H1 (cell line): ENCODE results near the gene PRKAR2A.

Experiments used
- CTCF ChIP-seq, 3 experiments: IDR thresholded peaks; 1 replicate in 2 of 3; 2 replicates in 1 of 3; pipeline versions ENCODE4 v1.5.1 to v1.6.1; 2011; ENCODE audit warnings: low read length in 3 of 3, mild to moderate bottlenecking in 3 of 3, inconsistent platforms in 2 of 3, low read depth in 1 of 3, moderate library complexity in 1 of 3; ENCODE audit not compliant: insufficient read depth in 1 of 3; ENCODE audit errors: control extremely low read depth in 1 of 3
- EP300 ChIP-seq, 2 experiments: IDR thresholded peaks; 1 replicate in 1 of 2; 2 replicates in 1 of 2; pipeline ENCODE4 v1.6.1; 2011 to 2012; ENCODE audit warnings: low read depth in 2 of 2, low read length in 2 of 2, mild to moderate bottlenecking in 2 of 2, borderline replicate concordance in 1 of 2, inconsistent platforms in 1 of 2, moderate library complexity in 1 of 2
- GTF2F1 ChIP-seq: IDR thresholded peaks from 2 replicates; pipeline ENCODE4 v1.6.1; 2012; ENCODE audit warnings: low read depth, low read length, improper control_type of control experiment, borderline replicate concordance
- MAFK ChIP-seq: IDR thresholded peaks from 2 replicates; pipeline ENCODE4 v1.6.1; 2012; ENCODE audit warnings: low read depth, mild to moderate bottlenecking, improper control_type of control experiment, low read length
- MAX ChIP-seq: IDR thresholded peaks from 2 replicates; pipeline ENCODE4 v1.6.1; 2012; ENCODE audit warnings: inconsistent platforms
- POLR2AphosphoS5 ChIP-seq: IDR thresholded peaks from 2 replicates; pipeline ENCODE4 v1.6.1; 2011; ENCODE audit warnings: low read depth, low read length
- SP1 ChIP-seq: IDR thresholded peaks from 2 replicates; pipeline ENCODE4 v1.6.1; 2011; ENCODE audit warnings: low read depth, low read length
- TCF12 ChIP-seq: IDR thresholded peaks from 2 replicates; pipeline ENCODE4 v1.6.1; 2011; ENCODE audit warnings: low read depth, mild to moderate bottlenecking, low read length

GRCh38 chr3:48896936-48897335 lies 49.3 kb upstream of the PRKAR2A start:
- TF ChIP-seq CTCF (IDR thresholded peaks at IDR 0.05; ENCODE audit: control extremely low read depth in 1 of 3, insufficient read depth in 1 of 3, low read depth in 1 of 3, low read length in 3 of 3) = no peak
- TF ChIP-seq EP300 (IDR thresholded peaks at IDR 0.05; ENCODE audit: borderline replicate concordance in 1 of 2, low read depth in 2 of 2, low read length in 2 of 2) = no peak
- no peak for TF ChIP-seq SP1
- no peak for TF ChIP-seq MAX
- no peak for TF ChIP-seq TCF12
- TF ChIP-seq POLR2AphosphoS5 = no peak
- TF ChIP-seq MAFK = no peak
- no peak for TF ChIP-seq GTF2F1
